Transverse colon (tissue), 4 donors: ENCODE results near the gene CASQ1. TPM values are rescaled to one million over a fixed set of nuclear protein-coding genes. Genes with fewer than 3 reads are reported as not detected.

Experiments used
- DNase-seq: peaks from one replicate; pipeline ENCODE4 v3.0.0-alpha.2; 2019
- H3K27ac ChIP-seq, 4 donors: fragments of 200-600 bp; sonication (generic); 2 replicates each; pipeline ENCODE4 v1.5.1; 2016 to 2018; ENCODE audit warnings: inconsistent platforms in 4 of 4
- H3K27me3 ChIP-seq: fragments of 200-600 bp; sonication (generic); 2 replicates; pipeline ENCODE4 v1.5.1; 2017; ENCODE audit warnings: inconsistent platforms
- H3K36me3 ChIP-seq, 4 donors: fragments of 200-600 bp; sonication (generic); 2 replicates each; pipeline ENCODE4 v1.5.1; 2017 to 2019; ENCODE audit warnings: inconsistent platforms in 4 of 4
- H3K4me1 ChIP-seq, 4 donors: fragments of 200-600 bp; sonication (generic); 2 replicates each; pipeline ENCODE4 v1.5.1; 2017 to 2020; ENCODE audit warnings: inconsistent platforms in 4 of 4
- H3K4me3 ChIP-seq, 4 donors: fragments of 200-600 bp; sonication (generic); 1 replicate in 1 of 4; 2 replicates in 3 of 4; pipeline versions ENCODE4 v1.5.1 to v1.6.1; 2017 to 2019; ENCODE audit warnings: inconsistent platforms in 4 of 4
- H3K9me3 ChIP-seq, 2 donors: fragments of 200-600 bp; sonication (generic); 2 replicates each; pipeline ENCODE4 v1.5.1; 2017 to 2019; ENCODE audit warnings: inconsistent platforms in 2 of 2
- EP300 ChIP-seq: sonication (generic); formaldehyde crosslinking; IDR thresholded peaks from one replicate; pipeline ENCODE4 v1.6.1; 2017; ENCODE audit warnings: antibody characterized with exemption, low read depth
- POLR2A ChIP-seq: fragments of 450-650 bp; IDR thresholded peaks from one replicate; pipeline ENCODE4 v1.6.1; 2016; ENCODE audit warnings: antibody characterized with exemption, mild to moderate bottlenecking, moderate library complexity
- POLR2AphosphoS5 ChIP-seq, 3 donors: sonication (generic); formaldehyde crosslinking; IDR thresholded peaks; one replicate each; pipeline ENCODE4 v1.6.1; 2016; ENCODE audit warnings: antibody characterized with exemption in 3 of 3
- WGBS, 2 donors: methylation state at CpG; one replicate each; pipeline ENCODE4 v1.1.5; 2018; ENCODE audit warnings: low coverage in 1 of 2; 5-methylcytosine and 5-hydroxymethylcytosine counted together
- in situ Hi-C, 4 donors: fragments of 200-750 bp; cut with MboI; loops; one replicate each; pipeline versions ENCODE4 v1.15.0 to v1.15.1; 2017; ENCODE audit warnings: low sequenced_read_pairs in 3 of 4, low pct_ligation_motif_present in 1 of 4, low pct_unique_long_range_greater_than_20kb in 1 of 4
- intact Hi-C: fragments of 100-400 bp; cut with DNase I; formaldehyde crosslinking; loops from one replicate; pipeline ENCODE4 v1.15.1; 2023; ENCODE audit warnings: low total_unique reads
- total RNA-seq, 4 donors: library from RNA; depleted of rRNA; stranded (reverse); fragments of >200 nt; gene quantifications; one replicate each; pipeline ENCODE4 v1.1.0, GENCODE V29; 2016
- TF ChIP-seq, protein P1 (sequence below), 5 experiments: fragments of 200-600 bp in 3 of 5; fragments of 450-650 bp in 2 of 5; sonication (generic) in 3 of 5; IDR thresholded peaks; 1 replicate in 2 of 5; 2 replicates in 3 of 5; pipeline ENCODE4 v1.5.1; 2016 to 2017; ENCODE audit warnings: antibody characterized with exemption in 5 of 5, inconsistent platforms in 3 of 5, mild to moderate bottlenecking in 2 of 5, moderate library complexity in 1 of 5

The CASQ1 gene
- total RNA-seq, 4 donors from 2014 or later = 0.55 to 0.95 TPM; not detected in 2

DNA sequence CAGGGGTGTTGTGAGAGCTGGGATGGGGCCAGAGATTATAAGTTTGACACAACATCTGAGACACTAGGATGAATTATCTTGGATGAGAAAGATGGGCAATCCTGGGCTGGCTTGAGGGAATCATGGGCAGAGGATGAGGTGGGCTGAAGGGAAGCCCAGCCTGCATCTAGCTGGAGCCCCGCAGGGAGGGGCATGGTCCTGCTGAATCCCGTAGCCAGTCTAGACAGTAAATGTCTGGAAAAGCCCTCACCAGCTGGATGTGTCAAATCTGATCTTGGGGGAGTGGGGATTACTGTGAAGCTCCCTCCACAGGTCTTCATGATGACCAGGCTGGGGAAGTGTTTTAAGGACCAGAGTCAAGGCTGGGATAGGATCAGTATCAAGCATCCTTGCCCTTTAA is 3.6 kb upstream of the CASQ1 start:
- H3K27ac ChIP-seq = no peak overlapping the region
- no peaks in the 10 kb centered on the region for H3K27me3 ChIP-seq
- TF ChIP-seq POLR2A (no peak), POLR2AphosphoS5 (IDR thresholded peaks at IDR 0.05) (no peak), EP300 (no peak)
- TF ChIP-seq, protein P1, sequence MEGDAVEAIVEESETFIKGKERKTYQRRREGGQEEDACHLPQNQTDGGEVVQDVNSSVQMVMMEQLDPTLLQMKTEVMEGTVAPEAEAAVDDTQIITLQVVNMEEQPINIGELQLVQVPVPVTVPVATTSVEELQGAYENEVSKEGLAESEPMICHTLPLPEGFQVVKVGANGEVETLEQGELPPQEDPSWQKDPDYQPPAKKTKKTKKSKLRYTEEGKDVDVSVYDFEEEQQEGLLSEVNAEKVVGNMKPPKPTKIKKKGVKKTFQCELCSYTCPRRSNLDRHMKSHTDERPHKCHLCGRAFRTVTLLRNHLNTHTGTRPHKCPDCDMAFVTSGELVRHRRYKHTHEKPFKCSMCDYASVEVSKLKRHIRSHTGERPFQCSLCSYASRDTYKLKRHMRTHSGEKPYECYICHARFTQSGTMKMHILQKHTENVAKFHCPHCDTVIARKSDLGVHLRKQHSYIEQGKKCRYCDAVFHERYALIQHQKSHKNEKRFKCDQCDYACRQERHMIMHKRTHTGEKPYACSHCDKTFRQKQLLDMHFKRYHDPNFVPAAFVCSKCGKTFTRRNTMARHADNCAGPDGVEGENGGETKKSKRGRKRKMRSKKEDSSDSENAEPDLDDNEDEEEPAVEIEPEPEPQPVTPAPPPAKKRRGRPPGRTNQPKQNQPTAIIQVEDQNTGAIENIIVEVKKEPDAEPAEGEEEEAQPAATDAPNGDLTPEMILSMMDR (IDR thresholded peaks at IDR 0.05) = no peak
- H3K36me3 ChIP-seq = no peaks in the 10 kb centered on the region
- no peak for DNase-seq
- no peaks in the 10 kb centered on the region for H3K9me3 ChIP-seq
- H3K4me3 ChIP-seq = no peak overlapping the region
- in situ Hi-C loops = loop anchor here in 1 of 4 donors (25.0 kb wide), 1 partner anchor 101 kb away; the partner anchor contains the start of gene PEX19
- intact Hi-C loops = no loop called here
- H3K4me1 ChIP-seq = peaks cover 0 to 9% (median 5%) of the 10 kb centered on the region in 4 donors
- 63% methylated on average over 2 of the region's 2 CpGs; no CpG with 5 or more reads in 1 of the 2 donors for WGBS, 2 donors

DNA sequence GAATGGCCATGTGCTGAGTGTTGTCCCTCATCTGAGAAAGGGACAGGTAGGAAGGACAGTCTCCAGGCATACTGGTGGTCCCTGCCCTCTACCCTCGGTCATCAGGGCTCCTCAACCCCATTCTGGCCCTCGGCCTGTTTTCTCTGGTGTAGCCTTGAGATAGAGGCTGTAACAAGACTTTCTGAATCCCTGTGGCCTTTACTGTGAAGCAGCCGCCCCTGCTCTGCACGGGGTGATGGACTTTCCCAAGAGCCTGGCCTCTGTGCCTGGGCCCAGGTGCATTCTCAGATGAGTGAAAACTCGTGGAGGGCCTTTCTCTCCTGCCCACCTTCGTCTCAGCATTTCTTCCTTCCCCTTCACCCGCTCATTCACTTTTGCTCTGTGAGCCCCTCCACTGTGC is 3.0 kb upstream of the CASQ1 start:
- TF ChIP-seq POLR2A (no peak), EP300 (no peak), POLR2AphosphoS5 (IDR thresholded peaks at IDR 0.05) (no peak)
- TF ChIP-seq, protein P1 (IDR thresholded peaks at IDR 0.05) = no peak
- intact Hi-C loops (no loop called here), in situ Hi-C loops (loop anchor here in 1 of 4 donors (25.0 kb wide), 1 partner anchor 100 kb away; the partner anchor contains the start of gene PEX19)
- Histone ChIP-seq H3K4me1 (peaks cover 0 to 9% (median 5%) of the 10 kb centered on the region in 4 donors), H3K9me3 (no peaks in the 10 kb centered on the region), H3K27me3 (no peaks in the 10 kb centered on the region), H3K4me3 (no peak overlapping the region), H3K27ac (no peak overlapping the region), H3K36me3 (no peaks in the 10 kb centered on the region)
- DNase-seq = no peak
- 74% methylated on average over 7 of the region's 7 CpGs; no CpG with 5 or more reads in 1 of the 2 donors for WGBS, 2 donors

DNA sequence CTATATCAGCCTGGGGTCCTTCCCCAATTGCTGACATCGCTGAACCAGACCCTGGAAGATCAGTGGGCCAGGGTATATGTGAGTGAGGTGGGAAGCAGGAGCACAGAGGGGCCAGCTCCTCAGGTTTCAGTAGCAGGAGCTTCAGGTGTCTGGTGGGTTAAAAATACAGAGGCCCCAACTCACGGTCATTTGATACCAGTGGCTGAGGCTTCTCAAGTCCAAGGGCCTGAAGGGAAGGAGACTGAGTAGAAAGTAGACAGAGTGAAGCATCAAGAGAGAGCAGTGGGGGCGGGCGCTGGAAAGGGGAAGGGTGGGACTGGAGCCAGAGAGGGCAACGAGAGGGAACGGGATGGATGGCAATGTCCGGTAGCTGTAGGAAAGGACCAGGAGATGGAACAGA is 2.0 kb upstream of the CASQ1 start:
- Histone ChIP-seq H3K27ac (no peak overlapping the region), H3K4me1 (peaks cover 2 to 13% (median 8%) of the 10 kb centered on the region in 4 donors), H3K27me3 (no peaks in the 10 kb centered on the region), H3K9me3 (no peaks in the 10 kb centered on the region), H3K36me3 (no peaks in the 10 kb centered on the region), H3K4me3 (no peak overlapping the region)
- intact Hi-C loops (no loop called here), in situ Hi-C loops (loop anchor here in 1 of 4 donors (25.0 kb wide), 1 partner anchor 99 kb away; the partner anchor contains the start of gene PEX19)
- no peak for TF ChIP-seq POLR2A
- TF ChIP-seq, protein P1 (IDR thresholded peaks at IDR 0.05) = no peak
- TF ChIP-seq EP300 = no peak
- no peak for TF ChIP-seq POLR2AphosphoS5 (IDR thresholded peaks at IDR 0.05)
- no peak for DNase-seq
- WGBS, 2 donors = 88 to 96% methylated on average over 4 to 7 of the region's 7 CpGs

DNA sequence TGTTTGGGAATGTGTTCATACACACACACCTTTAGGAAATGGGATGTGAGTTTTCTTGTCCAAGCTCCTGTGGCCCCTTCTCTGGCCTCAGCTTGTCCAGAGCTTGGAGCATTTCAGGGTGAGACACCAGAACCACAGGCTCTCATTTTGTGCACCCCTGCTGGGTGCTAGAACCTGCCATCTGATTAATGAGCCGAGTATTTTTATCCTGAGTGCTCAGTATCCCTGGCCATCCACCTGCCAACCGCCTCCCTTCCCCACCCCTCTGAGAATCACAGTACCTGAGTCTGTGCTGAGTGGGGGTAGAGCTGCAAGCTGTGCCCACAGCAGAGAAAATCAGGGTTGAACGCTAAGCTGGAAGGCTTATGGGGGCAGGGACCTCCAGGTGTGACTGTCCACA is 1.4 kb downstream of the CASQ1 start:
- H3K27me3 ChIP-seq = no peaks in the 10 kb centered on the region
- intact Hi-C loops = loop anchor here (10.0 kb wide), 2 partner anchors 87 to 103 kb away; no protein-coding TSS in a partner anchor
- in situ Hi-C loops = loop anchor here (5.0 to 25.0 kb wide), 4 partner anchors 63 to 103 kb away; partner anchors contain the start of gene PEX19 (in 1 of the 4)

More for the DNA sequence above, 1.4 kb downstream of the CASQ1 start:
- no peak overlapping the region for H3K27ac ChIP-seq
- H3K9me3 ChIP-seq = no peaks in the 10 kb centered on the region
- H3K36me3 ChIP-seq = no peaks in the 10 kb centered on the region
- H3K4me3 ChIP-seq = no peak overlapping the region
- TF ChIP-seq POLR2A = no peak
- TF ChIP-seq POLR2AphosphoS5 (IDR thresholded peaks at IDR 0.05) = no peak
- TF ChIP-seq EP300 = no peak
- H3K4me1 ChIP-seq = peaks cover 5 to 16% (median 10%) of the 10 kb centered on the region in 4 donors
- no peak for DNase-seq
- 80% methylated on average over 3 of the region's 3 CpGs; no CpG with 5 or more reads in 1 of the 2 donors for WGBS, 2 donors
